ENCODE data around the gene PADI4.
"Not testable (repeated sequence)": the region's sequence is repeated elsewhere in the genome, so short reads cannot be mapped to it uniquely, and the experiment has no call there.

PADI4 gene

DNA sequence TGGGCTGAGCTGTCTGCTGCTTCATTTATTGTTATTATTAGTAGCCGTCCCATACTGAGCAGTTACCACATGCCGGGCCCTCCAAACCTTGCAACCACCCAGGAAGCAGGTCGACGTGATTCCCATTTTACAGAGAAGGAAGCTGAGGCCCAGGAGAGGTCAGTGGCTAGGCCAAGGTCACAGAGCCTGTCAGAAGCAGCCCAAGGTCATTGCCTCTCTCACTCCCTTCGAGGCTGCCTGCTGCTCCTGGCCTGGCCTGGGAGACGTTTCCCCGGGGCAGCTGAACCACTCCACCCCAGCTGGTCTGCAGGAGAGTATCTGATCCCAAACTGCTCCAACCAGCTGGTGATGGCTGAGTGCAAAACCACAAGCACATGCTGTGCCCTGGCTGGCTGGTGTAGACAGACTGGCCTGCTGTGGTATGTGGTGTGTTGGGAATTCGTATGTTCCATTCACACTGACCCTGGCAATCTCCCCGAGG lies 6.5 kb downstream of the PADI4 start:
- DNase-seq (ENCODE audit: low read depth, low spot score): no peak

DNA sequence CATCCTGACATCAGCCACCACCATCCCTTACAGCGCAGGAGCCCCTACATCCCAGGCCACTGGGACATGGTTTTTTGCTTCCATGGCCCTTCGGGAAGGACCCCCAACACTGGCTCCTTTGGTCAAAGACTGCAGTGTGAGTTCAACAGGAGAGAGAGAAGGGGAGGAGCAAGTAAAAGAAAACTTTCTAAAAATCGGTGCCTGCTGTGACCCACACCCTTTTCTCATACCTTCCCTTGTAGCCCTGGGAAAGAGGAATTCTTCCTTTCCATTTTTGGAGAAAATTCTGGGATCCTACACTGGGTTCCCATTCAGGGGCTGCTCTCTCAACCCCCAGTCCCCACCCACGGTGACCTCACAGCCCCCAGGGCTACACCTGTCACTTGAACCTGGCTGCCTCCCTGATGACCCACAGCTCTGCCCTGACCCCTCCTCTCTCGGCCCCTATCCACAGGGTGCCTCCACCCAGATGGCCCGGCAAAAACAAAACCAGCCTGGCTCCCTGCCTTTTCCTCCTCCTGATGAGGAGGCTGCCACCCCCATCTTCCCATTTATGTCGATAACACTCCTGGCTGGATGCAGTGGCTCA lies 7.6 kb downstream of the PADI4 start:
- no peak for DNase-seq (ENCODE audit: low read depth, low spot score)

DNA sequence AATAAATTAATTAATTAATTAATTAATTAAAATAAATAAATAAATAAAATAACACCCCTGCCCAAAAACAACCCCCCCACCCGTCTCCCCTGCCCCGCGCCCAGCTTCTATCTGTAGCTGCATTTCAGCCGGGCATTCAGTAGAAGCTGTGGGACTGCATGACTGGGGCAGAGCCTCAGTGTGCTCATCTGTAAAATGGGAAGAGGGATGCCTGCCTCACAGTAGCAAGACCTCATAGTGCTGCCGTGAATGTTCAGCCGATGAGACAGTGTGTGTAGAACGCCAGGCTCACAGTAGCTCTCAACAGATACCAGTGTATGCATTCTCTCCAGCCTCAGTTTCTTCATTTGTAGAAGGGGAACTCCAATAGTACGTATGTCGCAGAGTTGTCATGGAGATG lies 8.7 kb downstream of the PADI4 start:
- DNase-seq (ENCODE audit: low read depth, low spot score): no peak

DNA sequence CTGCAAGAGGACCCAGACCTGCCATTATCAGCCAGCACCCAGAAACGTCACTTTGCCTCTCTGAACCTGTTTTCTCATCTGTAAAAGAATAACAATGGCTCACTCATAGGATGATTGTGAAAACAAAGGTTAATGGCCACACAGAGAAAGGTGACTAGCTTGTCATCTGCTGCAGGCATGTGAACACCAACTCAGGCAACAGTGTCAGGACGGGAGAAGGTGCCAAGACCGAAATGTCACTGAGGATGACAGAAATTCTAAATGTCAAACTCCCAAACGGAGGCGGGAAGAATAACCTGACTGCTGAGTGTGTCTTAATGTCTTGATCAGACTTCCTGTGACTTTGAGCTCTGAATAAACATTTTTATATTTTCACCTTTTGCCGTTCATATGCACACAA lies 10.3 kb downstream of the PADI4 start:
- DNase-seq (ENCODE audit: low read depth, low spot score): no peak

DNA sequence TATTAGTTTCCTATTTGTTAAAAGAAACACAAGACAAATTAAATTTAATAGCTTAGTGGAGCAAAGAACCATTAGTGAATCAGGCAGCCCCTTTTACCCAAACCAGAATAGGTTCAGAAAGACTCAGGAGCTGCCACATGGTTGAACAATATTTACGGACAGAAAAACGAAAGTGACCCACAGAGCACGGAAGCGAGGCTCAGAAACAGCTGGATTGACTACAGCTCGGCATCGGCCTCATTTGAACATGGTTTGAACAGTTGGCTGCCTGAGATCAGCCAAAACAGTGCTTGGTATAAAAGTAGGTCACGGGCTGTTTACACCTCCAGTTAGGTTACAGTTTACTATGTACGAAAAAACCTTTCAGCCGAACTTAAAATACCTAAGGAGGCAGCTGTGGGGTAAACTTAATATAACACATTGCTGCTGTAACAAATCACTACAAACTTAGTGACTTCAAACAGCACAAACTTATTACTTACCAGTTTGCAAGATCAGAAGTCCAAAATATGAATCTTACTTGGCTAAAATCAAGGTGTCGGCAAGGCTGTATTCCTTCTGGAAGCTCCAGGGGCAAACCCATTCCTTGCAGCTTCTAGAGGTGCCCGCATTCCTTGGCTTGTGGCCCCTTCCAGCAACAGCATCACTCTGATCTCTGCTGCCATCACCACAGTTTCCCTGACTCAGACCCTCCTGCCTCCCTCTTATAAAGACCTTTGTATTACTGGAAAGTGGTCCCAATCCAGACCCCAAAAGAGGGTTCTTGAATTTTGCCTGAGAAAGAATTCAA lies 11.8 kb downstream of the PADI4 start:
- DNase-seq (ENCODE audit: low read depth, low spot score): no peak

DNA sequence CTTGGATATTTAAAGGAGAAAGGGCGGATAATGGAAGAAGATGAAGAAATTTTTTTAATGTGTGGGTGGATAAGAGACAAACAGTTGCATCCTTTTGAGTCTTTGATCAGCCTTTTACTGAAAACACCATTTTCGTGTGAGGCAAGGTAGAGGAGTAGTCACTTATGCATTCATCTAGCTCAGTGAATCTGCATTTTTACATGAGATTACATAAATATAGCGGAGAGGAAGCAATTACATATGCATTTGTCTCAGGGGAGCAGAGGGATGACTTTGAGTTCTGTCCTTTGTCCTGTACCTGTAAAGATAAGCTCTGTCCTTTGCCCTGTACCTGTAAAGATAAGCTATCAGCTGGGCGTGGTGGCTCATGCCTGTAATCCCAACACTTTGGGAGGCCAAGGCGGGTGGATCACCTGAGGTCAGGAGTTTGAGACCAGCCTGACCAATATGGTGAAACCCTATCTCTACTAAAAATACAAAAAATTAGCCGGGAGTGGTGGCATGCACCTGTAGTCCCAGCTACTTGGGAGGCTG lies 13.9 kb downstream of the PADI4 start:
- not testable (repeated sequence) for DNase-seq (ENCODE audit: low read depth, low spot score)

DNA sequence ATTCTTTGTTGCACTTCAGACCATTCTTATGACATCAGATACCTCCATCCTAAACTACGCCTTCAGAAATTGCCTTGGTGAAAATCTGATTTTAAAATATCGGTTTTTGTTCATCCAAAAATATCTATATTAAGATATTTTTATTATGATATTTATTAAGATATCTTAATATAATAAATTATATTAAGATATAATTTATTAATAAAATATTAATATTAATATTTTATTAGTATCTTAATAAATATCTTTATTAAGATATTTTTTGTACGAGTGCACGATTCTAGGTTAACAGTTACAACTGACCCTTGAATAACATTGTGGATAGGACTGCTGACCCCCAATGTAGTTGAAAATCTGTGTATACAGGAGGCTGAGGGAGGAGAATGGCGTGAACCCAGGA lies 20.9 kb downstream of the PADI4 start:
- no peak for DNase-seq (ENCODE audit: low read depth, low spot score)

DNA sequence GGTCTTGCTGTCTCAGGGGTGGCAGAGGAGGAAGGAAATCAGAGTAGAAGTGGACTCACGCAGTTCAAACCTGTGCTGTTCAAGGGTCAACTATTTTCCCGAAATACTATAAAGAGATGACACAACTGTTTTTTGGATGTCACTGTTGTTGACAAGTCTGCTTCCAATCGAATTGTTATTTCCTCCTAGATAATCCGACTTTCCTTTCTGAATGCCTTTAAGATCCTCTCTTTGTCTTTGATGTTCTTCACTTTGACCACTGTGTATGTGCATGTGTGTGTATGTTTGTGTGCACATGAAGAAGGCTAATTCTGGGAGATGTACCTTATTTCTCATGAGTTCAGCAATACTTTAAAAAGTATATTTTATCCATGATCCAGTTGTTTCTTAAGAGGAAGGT lies 21.6 kb downstream of the PADI4 start:
- DNase-seq (ENCODE audit: low read depth, low spot score): no peak

DNA sequence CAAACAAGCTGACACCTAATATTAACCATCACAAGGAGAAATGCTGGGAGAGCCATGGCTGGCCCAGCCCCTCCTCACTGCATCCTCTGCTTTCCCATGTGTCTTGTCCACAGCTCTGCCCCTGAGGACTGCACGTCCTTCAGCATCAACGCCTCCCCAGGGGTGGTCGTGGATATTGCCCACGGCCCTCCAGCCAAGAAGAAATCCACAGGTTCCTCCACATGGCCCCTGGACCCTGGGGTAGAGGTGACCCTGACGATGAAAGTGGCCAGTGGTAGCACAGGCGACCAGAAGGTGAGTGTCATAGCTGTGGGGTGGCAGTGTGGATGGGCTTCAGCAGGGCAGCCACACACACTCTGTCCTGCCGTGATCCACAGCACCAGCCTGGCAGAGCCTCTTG lies 22.9 kb downstream of the PADI4 start:
- no peak for DNase-seq (ENCODE audit: low read depth, low spot score)

DNA sequence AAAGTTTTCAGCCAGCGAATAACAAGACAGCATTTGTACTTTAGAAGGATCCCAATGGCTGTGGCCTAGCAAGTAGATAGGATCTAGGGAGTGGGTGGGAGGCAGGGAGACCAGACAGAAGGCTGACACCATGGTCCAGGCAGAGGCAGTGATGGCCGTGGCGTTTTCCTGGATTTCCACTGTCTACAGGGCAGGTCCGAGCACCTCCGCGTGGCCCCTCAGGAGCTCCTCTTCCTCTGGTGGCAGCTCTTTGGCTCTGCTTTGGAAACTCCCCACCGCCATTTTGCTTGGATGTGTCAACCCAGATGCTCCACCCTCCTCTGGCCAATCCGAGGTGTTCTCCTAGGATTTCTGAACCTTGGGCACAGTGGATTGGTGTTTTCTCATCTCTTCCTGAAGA lies 25.1 kb downstream of the PADI4 start:
- DNase-seq (ENCODE audit: low read depth, low spot score): no peak

DNA sequence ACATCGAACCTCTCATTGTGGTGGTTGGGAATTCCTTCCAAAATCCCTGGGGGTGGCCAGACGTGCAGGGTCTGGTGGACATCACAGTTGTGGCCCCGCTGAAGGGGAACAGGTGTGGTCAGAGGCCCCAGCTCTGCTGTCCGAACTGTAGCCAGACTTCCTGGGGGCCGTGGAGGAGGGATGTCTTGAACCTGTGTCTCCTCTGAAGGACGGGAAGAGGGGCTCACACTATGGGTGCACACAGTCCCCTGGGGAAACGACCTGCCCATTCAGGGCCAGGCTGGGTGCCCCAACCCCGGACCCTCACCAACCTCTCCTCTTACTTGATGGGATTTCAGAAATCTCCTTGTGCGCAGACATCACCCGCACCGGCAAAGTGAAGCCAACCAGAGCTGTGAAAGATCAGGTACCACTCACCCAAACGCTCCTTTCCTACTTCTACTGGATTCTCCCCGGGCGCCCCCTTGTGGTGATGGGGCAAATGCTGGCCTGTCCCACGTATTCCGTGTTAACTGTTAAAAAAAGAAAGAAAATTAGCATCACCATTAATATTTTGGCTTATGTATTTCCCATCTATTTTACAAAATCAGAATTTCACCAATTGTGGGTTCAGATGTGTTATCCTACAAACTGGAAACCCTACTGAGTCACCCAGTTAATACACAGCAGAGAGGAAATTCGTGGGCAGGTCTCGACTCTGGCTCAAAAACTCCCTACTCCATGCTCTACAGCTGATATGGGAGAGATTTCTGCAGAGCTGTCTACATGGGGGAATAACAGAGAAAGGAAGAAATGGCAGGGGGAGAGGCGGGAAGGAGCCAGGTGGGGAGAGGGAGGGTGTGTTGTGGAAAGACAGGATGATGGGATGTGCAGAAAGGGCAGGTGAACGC lies 28.1 kb downstream of the PADI4 start:
- DNase-seq (ENCODE audit: low read depth, low spot score): peak; percentile 37

DNA sequence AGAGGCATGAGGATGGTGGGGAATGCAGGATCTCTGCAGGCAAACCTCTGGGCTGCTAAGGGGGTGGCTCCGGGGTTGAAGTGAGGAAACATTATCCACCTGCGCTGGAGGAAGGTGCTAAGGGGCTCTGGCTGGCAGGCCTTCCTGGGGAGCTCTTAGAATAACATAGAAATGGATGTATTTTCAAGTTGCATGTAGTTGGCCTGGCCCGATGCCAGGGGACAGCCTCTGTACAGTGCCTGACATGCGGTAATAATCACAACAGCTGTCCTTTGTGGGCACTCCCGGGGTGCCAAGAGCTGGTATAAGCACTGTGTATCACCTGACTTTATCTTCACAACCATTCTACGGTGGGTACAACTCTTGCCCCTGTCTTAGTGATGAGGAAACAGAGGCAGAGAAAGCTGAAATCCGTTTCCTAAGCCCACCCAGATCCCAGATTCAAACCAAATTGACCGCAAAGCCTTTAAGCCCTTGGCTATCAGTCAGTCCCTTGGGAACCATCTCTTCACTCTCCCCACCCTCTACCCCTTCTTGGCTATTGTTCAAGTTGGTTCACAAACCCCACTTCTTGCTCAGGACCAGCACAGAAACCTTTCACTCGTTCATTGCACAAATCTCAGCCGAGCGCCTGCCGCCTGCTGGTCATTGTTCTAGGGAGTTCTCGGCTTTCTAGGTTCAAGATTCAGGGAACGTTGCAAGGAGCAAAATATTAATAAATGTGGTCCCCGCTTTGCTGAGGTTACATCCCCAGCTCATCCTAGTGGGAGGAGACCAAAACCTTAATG lies 30.9 kb downstream of the PADI4 start:
- DNase-seq (ENCODE audit: low read depth, low spot score): no peak

DNA sequence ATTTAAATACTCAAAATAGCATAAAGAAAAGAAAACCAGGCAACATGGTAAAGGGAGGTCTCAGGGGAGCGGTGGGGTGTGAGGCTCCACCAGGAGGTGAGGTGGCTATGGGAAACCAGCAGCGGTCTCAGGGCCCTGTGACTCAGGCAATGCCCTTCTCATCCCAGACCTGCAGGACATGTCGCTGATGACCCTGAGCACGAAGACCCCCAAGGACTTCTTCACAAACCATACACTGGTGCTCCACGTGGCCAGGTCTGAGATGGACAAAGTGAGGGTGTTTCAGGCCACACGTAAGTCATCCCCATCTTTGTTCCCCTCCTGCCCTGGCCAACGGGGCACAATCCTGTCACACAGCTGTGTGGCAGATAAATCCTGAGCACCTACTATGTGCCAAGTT lies 31.5 kb downstream of the PADI4 start:
- DNase-seq (ENCODE audit: low read depth, low spot score): no peak

DNA sequence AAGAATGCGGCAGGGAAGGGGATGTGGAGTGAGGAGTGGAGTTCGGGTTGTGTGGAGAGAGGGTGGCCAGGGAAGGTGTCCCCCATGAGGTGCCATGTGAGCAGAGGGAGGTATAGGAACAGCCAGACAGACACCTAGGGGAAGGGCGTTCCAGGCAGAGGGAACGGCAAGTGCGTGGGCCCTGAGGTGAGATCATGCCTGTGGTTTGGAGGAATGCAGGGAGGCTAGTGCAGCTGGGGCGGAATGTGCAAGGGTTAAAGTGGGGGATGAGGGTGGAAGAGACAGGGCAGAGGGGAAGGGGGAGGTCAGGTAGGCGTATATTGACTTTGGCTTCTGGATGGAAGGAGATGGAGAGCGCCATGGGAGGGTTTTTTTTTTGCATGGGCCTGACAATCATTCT lies 32.4 kb downstream of the PADI4 start:
- DNase-seq (ENCODE audit: low read depth, low spot score): no peak

DNA sequence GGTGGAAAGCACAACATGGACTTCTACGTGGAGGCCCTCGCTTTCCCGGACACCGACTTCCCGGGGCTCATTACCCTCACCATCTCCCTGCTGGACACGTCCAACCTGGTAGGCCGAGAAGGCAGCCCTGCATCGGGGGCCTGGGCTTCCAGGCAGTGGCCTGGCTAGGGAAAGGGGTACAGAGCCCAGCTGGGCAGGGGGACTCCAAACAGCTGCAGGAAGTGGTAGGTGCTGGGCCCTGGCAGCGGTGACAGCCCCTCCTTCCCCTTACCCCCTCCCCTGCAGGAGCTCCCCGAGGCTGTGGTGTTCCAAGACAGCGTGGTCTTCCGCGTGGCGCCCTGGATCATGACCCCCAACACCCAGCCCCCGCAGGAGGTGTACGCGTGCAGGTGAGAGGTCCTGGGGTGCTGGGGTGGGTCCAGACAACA lies 34.0 kb downstream of the PADI4 start:
- DNase-seq (ENCODE audit: low read depth, low spot score): no peak

DNA sequence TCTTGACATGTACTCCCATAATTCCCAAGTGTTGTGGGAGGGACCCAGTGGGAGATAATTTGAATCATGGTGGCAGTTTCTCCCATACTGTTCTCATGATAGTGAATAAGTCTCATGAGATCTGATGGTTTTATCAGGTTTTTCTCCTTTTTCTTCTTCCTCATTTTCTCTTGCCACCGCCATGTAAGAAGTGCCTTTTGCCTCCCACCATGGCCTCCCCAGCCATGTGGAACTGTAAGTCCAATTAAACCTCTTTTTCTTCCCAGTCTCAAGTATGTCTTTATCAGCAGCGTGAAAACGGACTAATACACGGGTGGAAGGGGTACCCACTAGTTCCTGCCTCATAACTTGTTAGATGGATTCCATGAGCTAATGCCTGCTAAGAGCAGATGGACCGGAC lies 37.5 kb downstream of the PADI4 start:
- not testable (repeated sequence) for DNase-seq (ENCODE audit: low read depth, low spot score)

DNA sequence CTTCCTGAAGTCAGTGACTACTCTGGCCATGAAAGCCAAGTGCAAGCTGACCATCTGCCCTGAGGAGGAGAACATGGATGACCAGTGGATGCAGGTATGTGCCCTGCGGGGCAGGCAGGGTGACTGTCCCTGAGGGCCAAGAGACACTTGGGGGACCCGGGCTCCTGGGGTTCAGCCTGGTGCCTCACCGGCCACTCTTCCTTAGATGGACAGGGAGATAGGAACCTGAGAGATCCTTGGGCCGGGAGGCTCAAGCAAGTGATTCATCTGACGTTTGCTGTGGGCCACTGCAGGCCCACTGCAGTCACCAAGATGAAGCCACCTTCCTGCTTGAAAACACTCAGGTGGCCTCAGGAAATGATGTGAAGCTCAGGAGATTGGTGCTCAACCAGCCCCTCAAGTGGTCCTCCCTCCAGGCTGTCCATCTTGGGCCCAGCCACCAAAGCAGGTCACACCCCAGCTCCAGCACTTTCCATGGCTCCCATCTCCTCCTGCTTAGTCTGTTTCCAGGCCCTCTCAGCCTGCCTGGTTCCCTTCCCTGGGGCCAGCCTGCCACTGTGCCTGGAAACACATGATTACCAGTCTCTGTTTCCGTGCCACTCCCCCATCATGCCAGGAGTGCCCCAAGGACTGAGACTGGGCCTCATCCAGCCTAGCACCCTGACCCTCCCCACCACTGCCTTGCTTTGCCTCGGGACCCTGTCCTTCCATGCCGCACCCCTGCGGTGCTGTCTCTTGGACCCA lies 38.2 kb downstream of the PADI4 start:
- DNase-seq (ENCODE audit: low read depth, low spot score): no peak

DNA sequence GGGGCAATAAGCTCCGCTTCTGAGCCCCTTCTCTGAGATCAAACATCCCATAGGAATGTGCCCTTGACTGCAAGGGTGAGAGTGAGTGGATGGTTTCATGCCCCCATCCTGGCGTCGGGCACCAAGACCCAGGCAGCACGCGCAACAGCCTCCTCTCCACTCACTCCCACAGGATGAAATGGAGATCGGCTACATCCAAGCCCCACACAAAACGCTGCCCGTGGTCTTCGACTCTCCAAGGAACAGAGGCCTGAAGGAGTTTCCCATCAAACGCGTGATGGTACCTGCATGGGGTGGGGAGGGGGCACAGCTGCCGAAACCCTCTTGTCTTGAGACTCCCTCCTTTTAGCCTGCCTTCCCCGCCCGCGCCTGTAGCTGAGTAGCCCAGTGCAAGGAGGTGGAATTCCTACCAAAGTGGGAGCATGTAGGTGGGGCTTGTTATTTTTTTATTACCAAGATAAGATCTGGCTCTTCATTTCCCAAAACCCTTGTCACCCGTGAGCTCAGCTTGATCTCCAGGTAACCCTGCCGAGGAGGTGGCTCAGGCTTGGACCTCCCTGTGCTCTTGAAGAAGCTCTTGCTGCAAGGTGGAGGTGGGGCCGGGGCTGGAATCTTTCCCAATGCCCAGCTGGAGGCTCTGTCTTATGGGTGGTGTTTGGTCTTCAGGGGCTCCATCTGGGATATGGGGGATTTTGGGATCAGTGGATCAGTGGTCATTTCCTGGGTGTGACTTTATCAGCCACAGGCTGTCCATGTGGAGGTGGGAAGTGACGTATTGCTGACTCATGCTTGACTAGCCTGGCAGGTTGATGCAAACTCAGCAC lies 40.0 kb downstream of the PADI4 start:
- DNase-seq (ENCODE audit: low read depth, low spot score): no peak

DNA sequence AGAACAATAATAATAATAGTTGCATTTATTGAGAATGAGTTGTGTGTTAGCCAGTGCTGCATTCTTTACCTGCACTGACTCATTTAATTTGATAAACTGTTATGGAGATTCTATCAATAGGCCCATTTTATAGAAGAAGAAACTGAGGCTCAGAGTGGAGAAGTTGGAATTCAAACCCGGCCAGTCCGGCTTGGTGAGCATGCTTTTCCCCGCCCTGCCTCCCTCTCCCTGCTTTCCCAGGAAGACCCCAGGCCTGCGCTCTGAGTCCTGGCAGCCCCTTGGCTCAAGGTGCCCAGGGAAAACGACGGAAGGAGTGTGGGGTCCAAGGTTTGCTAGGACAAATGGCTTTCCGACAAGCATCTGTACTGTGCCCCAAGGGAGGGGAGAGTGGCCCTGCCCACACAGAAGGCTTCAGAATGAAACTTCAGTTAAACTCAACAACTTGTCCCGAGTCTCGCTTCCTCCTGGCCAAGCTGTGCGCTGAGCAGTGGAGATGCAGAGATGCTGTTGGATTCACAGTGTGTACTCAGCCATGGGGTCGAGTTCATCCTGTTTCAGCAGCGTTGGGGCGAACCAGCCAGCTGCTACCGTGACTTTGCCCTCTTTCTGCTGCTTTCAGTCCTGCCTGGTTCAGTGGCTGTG lies 40.7 kb downstream of the PADI4 start:
- DNase-seq (ENCODE audit: low read depth, low spot score): no peak

Data from activated CD4-positive, CD25-positive, alpha-beta regulatory T cell treated with anti-CD3 and anti-CD28 coated beads, Interleukin-2, amount 50 U/mL, for 16 hours (primary cell).